C4-2B (cell line): Measurements from ENCODE around the gene CEP350.

ENCODE experiments used
- ZFX ChIP-seq: fragments of 450-650 bp; IDR thresholded peaks from 2 replicates; pipeline ENCODE4 v1.6.1; 2017
- TF ChIP-seq, protein P1 (sequence below): fragments of 450-650 bp; conservative IDR thresholded peaks from 2 replicates; pipeline ENCODE4 v1.5.1; 2017; ENCODE audit warnings: mild to moderate bottlenecking

DNA sequence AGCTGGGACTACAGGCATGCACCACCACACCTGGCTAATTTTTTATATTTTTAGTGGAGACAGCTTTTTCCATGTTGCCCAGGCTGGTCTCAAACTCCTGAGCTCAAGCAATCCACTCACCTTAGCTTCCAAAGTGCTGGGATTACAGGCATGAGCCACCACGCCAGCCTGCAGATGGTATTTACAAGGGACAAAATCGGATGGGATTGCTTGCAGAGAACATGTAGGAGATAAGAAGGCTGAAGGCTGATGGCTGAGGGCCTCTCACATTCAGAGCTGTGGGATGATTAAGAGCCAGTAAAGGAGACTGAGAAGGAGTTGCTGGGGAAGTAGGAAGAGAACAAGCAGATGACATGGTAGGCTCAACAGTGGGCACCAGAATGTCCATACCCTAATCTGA, 176.0 kb downstream of the CEP350 start:
- TF ChIP-seq, protein P1, sequence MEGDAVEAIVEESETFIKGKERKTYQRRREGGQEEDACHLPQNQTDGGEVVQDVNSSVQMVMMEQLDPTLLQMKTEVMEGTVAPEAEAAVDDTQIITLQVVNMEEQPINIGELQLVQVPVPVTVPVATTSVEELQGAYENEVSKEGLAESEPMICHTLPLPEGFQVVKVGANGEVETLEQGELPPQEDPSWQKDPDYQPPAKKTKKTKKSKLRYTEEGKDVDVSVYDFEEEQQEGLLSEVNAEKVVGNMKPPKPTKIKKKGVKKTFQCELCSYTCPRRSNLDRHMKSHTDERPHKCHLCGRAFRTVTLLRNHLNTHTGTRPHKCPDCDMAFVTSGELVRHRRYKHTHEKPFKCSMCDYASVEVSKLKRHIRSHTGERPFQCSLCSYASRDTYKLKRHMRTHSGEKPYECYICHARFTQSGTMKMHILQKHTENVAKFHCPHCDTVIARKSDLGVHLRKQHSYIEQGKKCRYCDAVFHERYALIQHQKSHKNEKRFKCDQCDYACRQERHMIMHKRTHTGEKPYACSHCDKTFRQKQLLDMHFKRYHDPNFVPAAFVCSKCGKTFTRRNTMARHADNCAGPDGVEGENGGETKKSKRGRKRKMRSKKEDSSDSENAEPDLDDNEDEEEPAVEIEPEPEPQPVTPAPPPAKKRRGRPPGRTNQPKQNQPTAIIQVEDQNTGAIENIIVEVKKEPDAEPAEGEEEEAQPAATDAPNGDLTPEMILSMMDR: no peak
- no peak for TF ChIP-seq ZFX
